Activated CD4-positive, alpha-beta T cell treated with anti-CD3 and anti-CD28 coated beads, Interleukin-2, amount 50 U/mL, for 48 hours (primary cell): ENCODE data around the gene SLC26A5.

Source experiments
- DNase-seq, 2 experiments: peaks; one replicate each; pipeline ENCODE4 v3.0.0-alpha.2; 2020

The SLC26A5 gene

DNA sequence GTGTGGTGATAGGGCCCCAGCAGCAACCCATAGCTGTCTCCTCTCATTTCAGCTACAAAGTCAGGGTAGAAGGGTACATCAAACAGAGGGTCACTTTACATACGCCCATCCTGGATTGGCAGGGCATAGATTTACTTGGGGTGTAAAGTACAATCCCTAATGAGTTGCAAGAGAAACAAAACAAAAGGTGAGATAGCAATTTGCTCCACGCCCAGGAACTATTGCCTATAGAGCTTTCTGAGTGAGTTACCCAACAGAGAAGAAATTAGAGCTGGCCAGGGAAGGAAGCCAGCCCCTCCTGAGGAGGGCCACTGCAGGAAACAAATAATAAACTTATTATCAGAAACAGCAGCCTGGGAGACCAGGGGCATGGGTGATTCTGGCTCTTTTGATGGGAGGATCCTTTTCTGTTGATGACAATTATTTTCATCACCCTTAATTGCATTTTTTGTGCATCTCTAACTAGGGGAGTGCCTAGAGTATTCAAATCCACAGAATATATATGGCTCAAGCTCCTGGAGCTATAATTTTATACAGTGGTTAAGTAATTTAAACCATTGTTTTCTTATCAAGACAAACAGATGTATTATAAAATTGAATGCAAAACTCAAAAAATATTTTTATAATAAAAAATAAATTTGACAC is 47.4 kb downstream of the SLC26A5 start:
- no peak for DNase-seq

DNA sequence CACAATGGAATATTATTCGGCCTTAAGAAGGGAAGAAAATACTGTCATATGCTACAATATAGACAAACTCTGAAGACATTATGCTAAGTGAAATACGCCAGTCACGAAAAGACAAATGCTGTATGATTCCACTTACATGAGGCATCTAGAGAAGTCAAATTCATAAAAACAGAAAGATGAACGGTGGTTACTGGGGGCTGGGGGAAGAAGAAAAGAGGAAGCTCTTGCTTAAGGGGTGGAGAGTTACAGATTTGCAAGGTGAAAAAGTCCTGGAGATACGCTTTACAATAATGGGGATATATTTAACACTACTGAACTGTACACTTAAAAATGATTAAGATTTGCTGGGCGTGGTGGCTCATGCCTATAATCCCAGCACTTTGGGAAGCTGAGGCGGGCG is 49.5 kb downstream of the SLC26A5 start:
- DNase-seq = no peak

DNA sequence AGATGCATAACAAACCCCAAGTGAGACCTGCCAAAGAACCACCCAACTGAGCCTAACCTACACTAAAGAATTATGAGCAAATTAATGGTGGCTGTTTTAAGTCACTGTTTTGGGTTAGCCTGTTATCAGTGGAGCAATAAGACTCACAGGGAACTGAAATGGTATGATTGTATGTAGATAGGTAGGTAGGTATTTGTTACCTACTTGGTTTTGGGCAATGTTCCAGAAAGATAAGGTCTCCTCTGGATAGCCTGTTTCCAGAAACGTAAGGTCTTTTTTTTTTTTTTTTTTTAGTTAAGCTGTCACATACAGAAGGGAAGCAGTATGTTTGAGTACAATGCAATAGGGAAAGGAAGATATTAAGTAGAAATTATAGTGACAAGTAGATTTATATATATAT is 50.9 kb downstream of the SLC26A5 start:
- no peak for DNase-seq

DNA sequence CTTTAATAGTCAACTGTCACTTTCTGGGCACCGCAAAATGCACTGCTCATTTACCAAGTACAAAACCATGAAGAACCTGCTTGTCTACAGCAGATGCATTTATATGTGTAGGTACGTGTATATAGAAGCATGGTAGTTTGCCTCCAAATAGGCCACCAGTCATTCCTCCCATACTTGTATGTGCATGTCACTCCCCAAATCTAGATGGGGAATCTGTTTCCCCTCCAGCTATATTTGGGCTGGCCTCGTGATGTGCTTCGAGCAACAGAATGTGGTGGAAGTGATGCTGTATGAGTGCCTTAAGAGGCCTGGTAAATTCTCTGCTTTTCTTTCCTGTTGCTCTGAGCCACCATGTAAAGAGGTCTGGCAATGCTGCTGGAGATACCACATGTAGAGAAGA is 51.4 kb downstream of the SLC26A5 start:
- no peak for DNase-seq

DNA sequence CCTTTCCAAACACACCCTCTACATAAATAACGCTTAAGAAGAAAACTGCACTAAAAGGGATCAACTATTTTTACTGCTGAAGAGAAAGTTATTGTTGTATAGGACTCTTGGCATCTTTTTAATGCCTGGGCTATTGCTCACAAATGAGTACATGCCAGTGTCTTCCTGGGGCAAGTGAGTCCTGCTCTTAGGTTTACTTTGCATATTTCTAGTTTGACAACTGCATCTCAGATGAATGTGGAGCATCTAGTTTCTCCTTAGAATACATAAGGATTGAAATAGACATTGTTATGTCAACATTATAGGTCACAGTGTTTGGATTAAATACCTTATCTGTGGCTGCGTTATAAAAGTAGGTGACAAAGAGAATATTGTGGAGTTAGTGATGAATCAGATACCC is 54.0 kb downstream of the SLC26A5 start:
- DNase-seq = no peak

DNA sequence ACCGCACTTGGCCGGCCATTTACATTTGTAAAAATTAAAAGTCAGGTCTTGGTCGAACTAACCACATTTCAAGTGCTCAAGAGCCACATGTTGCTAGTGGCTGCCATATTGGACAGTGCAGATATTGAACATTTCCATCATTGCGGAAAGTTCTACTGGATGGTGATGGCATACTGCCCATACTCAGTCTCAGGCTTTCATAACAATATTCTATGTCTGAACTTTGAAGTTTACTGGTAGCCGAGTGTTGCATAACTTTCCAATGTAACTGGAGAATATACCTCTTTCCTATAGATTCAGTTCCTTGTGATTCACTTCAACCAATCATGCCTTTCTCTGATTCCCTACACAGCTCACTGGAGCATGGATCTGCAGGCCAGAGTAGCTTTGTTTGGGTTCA is 54.9 kb downstream of the SLC26A5 start:
- no peak for DNase-seq

DNA sequence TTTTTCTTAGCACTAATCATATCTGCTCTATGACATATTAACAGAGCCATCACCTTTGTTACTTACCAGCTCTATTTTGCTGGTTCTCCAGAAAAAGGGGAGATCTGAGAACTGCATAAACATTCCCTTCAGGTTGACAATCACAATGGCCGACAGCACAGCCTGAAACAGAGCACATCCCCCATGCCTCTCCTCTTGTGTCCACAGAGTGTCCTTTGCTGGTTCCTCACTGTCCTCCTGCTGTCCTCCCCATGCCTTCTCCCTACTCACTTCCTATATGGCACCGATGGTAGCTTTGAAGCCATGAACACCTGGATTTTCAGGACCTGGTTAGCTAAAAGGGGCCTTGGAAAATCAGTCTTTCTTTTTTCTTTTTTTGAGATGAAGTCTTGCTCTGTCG is 56.7 kb downstream of the SLC26A5 start:
- no peak for DNase-seq

DNA sequence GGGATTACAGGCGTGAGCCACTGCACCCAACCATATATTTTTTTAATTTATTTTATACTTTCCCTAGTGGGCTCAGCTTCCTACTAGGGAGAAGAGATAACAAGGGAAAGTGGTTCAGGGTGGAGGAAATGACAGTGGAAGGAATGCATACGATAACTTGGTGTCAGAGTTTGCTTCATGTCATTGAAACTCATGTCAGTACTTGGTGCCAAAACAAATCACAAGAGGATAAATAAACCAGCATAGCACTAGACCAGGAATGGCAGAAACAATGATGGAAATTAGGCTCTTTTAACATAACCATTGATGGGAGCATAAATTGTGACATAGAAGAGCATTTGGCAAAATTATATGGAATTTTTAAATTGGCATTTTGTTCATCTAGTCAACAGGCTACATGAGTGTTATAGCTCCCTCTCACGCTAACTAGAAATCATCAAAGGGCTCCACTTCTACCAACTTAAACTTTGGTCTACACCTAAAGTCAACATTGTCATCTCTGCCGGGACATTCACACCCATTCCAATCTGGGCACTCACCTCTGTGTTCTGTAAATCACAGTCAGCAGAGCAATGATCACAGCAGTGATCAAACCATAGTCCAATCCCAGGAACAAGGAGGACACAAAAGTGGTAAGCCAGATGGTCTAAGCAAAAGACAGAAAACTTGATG is 57.4 kb downstream of the SLC26A5 start:
- DNase-seq = no peak

DNA sequence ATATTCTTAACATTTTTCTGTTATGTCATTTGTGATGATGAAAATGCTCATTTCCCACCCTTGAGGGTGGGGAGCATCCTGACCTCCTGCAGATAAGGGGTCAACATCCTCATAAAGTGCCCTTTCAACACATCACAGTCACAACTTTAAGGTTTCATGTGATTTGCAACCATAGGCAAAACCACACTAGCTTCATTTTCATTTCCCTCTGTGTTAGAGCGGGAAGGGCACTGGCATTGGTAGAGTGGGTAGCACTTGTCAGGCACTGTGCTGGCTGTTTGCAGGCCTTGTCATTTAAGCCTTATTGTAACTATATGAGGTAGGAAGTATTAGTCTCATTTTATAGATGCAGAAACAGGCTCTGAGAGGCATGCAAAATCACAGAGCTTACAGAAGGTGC is 58.8 kb downstream of the SLC26A5 start:
- no peak for DNase-seq

DNA sequence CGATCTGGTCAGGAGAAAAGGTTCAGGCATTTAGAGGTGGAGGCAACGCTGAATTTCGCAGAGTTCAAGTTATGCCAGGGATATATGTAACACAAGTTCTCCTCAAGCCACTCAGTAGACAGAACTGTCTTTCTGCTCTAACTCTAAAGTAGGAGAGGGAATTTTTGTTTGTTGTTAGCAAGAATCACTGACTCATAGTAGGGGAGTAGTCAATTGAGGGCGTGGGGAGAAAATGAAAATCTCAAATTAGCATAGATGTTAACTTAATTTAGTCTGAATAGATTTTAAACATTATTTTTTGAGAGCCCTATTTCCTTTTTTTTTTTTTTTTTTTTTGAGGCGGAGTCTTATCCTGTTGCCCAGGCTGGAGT is 64.0 kb downstream of the SLC26A5 start:
- no peak for DNase-seq

DNA sequence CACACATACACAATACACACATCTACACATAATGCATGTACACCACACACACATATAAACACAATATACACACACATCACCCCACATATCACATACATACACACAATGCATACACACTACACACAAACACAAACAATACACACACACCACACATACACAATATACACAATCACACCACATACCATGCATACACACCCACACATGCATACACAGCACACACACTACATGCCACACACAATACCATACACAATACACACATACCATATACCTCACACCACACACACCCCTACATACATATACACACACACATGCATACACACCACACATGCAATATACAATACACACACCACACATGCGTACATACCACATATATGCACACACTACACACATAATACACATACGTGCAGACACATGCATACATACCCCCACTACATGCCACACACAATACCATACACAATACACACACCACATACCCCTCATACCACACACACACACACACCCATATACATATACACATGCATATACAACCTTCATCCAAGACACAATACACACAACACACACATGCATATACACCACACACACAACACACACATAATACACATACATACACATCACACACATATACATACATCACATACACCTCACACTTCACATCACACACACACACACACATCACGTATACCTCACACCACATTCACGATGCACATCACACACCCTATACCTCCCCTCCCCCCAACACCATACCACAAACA is 64.6 kb downstream of the SLC26A5 start:
- DNase-seq = no peak

DNA sequence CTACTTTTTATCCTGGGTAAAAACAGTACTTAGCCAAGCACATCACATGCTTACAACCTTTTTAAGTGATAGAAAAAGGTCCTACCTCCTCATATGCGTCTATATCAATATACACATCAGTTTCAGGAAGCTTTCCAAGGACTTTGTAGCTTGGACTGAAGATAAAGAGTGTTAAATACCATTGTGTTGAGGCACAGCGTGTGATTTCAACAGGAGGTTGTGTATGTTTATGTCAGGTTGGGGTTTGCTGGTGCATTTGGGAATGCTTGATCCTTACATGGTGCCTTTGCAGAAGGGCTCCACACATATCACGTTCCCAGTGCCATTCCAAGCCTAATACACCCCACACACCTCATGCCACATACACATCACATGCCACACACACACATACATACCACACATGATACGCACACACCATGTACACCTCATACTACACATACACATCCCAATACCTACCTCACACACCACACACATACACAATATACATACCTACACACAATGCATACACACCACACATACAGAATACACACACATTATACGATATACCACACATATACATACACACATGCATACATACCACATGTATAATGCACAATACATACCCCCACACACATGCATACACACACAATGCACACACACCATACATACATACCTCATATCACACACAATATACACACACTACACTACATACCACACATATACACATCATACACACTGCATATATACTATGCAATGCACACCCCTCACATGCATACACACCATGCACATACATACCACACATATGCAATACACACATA is 65.4 kb downstream of the SLC26A5 start:
- no peak for DNase-seq

DNA sequence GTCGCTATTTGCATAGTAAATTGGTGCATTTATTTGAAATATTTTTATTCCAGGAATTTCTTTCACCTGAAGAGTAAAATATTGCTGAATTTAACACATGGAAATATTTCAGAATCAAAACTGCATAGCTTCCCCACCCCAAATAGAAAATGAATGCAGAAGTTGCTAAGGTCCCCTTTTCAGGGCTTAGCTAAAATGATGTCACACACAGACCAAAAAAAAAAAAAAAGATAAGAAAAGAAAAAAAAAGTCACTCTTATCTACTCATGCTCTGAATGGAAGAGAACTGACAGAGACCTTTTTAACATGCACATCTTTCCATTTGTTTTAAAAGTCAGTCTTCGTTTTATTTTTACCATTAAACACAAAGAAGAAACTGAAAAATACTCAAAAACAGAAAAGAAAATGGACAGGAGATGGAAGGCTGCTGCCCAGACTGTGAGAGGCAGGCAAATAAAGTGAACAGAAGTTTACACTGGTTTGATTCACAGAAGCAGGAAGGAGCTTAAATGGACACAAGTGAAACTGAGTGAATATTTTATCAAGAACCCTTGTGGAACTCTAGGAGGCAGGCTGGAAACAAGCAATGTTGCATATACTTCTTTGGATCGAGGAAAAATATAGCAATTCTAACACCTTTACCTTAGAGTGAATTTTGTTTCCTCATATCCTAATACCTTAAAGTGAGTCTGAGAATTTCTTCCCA is 66.6 kb downstream of the SLC26A5 start:
- DNase-seq = no peak

DNA sequence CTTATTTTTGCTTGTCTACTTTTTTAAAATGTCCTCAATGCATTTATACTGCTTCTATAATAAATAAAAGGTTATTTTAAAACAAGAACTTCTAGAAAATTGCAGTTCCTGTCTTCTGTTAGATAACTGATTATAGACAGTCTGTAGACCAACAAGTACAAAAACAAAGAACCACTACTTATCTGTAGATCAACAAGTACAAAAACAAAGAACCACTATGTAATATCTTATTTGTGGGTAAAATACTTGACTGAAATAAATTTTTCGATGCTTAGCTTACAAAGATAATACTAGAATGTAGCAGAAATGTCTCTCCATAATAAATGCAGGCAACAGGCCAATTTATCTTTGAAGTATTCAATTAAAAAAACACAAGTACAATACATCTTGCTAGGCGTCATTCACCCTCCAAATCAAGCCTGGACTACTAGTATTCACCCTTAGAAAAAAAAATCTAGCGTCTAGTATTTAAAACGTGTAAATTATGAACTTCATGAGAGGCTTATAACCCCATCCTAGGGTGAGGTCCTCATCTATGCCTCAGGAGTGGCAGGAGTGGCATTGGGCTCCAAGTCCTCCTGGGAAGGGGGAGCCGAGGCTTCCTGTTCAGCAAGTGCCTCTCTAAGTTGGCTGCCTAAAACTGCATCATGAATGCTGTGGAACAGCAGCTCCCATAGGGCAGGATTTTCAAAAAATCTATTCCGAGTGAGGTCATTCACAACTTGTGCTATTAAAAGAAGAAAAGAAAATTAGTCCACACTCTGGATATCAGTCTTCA is 72.0 kb downstream of the SLC26A5 start:
- no peak for DNase-seq

DNA sequence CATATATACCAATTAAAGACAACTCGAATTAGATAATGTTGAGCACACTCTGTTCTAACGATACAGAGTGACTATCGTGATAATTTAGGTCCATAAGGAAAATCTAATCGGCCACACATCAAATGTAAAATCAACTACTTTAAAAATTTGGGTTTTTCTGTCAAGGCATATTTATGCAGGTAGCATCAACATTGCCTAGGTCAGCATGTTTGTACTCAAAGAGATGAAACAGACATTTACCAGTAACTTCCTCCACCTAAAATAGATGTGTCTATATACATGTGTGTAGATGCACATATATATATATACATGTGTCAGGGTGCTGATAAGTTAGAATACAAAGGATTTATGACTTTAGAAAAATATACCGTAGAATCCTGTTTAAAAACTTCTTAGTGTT is 76.6 kb downstream of the SLC26A5 start:
- no peak for DNase-seq

DNA sequence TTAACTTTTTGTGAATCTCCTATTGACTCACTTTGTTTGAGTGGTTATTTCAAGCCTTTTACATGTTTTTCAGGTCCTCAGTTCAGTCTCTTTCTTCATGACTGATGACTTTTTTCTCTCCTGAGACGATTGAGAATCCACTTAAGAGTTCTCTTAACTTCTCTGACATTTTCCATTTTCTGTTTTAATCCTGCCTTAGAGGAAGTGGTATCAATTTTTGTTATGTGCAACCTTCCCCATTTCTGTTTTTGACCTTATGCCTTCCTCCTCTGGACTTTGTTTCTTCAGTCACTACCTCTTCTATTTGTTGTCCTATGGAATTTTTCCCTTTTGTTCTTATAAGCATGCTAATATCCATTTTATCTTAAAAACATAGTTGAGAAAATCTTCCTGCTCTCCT is 96.2 kb downstream of the SLC26A5 start:
- DNase-seq = no peak

DNA sequence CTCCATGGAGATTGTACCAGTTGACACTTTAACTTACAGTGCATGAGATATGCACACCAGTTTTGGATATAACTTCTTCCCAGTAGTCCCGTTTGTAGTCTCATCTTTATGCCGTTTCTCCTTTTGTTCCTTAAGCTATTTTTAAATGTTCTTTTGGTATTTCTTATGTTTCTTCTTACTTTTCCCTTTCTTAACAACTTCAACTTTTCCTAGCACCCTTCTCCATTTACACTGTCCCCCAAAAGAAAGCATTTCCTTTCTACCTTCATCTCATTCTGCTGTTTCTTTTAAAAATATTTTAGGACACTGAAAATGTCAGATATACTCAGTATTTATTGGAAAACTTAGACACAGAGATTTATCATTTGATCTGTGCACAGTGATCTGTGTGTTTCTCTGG is 97.0 kb downstream of the SLC26A5 start:
- no peak for DNase-seq

DNA sequence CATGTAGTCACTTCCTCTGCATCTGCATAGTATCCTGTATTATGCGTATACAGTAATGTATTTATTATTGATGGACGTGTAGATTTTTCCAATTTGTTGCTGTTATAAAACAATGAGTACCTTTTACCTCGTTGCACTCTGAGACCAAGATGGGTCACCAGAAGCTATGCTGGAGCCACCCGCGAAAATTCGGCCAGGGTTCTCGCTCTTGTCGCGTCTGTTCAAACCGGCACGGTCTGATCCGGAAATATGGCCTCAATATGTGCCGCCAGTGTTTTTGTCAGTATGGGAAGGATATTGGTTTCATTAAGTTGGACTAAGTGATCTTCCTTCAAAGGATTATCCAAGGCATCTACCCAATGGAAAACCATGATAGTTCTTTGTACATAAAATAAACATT is 97.6 kb downstream of the SLC26A5 start:
- no peak for DNase-seq

DNA sequence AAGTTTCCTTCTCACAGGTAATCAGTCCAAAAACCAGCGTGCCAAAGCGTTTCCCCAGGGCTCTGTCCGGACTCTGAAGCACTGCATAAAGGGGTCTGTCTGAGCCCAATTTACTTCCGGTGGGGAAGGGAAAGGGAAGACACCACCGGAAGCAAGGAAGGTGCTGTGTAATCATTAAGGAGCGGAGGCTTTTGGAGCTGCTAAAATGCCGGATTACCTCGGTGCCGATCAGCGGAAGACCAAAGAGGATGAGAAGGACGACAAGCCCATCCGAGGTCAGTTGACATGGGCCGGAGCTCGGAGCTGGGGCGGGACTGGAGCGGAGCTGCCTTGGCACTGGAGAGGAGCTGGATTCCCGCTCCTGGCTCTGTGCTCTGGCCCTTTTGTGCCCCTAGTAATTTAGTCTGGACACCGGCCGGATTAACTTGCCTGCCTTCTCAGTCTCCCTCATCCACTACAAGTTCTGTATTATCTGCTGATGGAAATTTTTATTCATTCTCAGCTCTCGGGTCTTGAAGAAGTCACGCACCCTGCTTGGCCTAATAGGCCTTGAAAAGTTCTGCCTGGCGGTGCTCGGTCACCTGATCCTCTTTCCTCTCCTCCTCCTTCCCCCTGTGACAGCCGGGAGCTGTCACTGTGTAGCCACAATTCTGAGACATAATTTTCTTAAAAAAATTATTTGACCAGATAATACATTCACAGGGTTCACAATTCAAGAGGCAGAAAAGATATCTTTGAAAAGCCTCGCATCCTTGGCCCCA is 98.3 kb downstream of the SLC26A5 start, which contains the start of gene PSMC2:
TSS of gene PSMC2 (plus strand) at position 137 of the 761 bp plus-strand sequence. CDS start at position 206, 69 bp downstream.
- peak; percentile 78 to 86 for DNase-seq

DNA sequence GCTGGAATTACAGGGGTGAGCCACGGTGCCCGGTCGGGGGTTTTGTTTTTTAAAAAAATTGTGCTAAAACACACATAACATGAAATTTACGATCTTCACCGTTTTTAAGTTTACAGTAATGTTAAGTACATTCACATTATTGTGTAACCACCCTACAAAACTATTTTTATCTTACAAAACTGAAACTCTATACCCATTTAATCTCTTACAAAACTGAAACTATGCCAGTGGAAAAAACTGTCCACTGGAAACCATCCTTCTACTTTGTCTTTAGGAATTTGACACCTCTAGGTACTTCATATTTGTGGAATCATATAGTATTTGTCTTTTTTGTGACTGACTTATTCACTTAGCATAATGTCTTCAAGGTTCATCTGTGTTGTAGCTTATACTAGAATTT is 99.6 kb downstream of the SLC26A5 start:
- no peak for DNase-seq
